ENCODE data around the gene PTPRG.

The PTPRG gene

GRCh38 chr3:61828880-61829721, 267.7 kb downstream of the PTPRG start:
- no peak for DNase-seq (ENCODE audit: low spot score)

- DNase-seq (ENCODE audit: low spot score): no peak
Observed at GRCh38 chr3:61829722-61830350, 268.5 kb downstream of the PTPRG start.

- no peak for DNase-seq (ENCODE audit: low spot score)
Observed at GRCh38 chr3:61831973-61832372, 270.6 kb downstream of the PTPRG start.

GRCh38 chr3:61832375-61833229, 271.2 kb downstream of the PTPRG start:
- no peak for DNase-seq (ENCODE audit: low spot score)

- DNase-seq (ENCODE audit: low spot score): no peak
Observed at GRCh38 chr3:61839256-61839655, 277.9 kb downstream of the PTPRG start.

GRCh38 chr3:61841111-61841845, 279.9 kb downstream of the PTPRG start:
- DNase-seq (ENCODE audit: low spot score): no peak

- DNase-seq (ENCODE audit: low spot score): no peak
Observed at GRCh38 chr3:61841988-61842387, 280.6 kb downstream of the PTPRG start.

- DNase-seq (ENCODE audit: low spot score): no peak
Observed at GRCh38 chr3:61844346-61844745, 283.0 kb downstream of the PTPRG start.

GRCh38 chr3:61846488-61846887, 285.1 kb downstream of the PTPRG start:
- DNase-seq (ENCODE audit: low spot score): no peak

- DNase-seq (ENCODE audit: low spot score): no peak
Observed at GRCh38 chr3:61847784-61848462, 286.6 kb downstream of the PTPRG start.

GRCh38 chr3:61848885-61849284, 287.5 kb downstream of the PTPRG start:
- no peak for DNase-seq (ENCODE audit: low spot score)

- DNase-seq (ENCODE audit: low spot score): no peak
Observed at GRCh38 chr3:61853912-61854311, 292.5 kb downstream of the PTPRG start.

- DNase-seq (ENCODE audit: low spot score): no peak
Observed at GRCh38 chr3:61855211-61855610, 293.8 kb downstream of the PTPRG start.

GRCh38 chr3:61857297-61857696, 295.9 kb downstream of the PTPRG start:
- DNase-seq (ENCODE audit: low spot score): no peak

GRCh38 chr3:61858054-61858453, 296.7 kb downstream of the PTPRG start:
- DNase-seq (ENCODE audit: low spot score): no peak

GRCh38 chr3:61861410-61861809, 300.0 kb downstream of the PTPRG start:
- DNase-seq (ENCODE audit: low spot score): no peak

- no peak for DNase-seq (ENCODE audit: low spot score)
Observed at GRCh38 chr3:61862614-61863289, 301.4 kb downstream of the PTPRG start.

GRCh38 chr3:61863579-61863978, 302.2 kb downstream of the PTPRG start:
- no peak for DNase-seq (ENCODE audit: low spot score)

- DNase-seq (ENCODE audit: low spot score): no peak
Observed at GRCh38 chr3:61864886-61865285, 303.5 kb downstream of the PTPRG start.

GRCh38 chr3:61865466-61866152, 304.2 kb downstream of the PTPRG start:
- no peak for DNase-seq (ENCODE audit: low spot score)

Measured in CD4-positive, alpha-beta T cell treated with Interleukin-2 at 100 ng/mL for 4 hours (primary cell).